ENCODE data around the gene DLGAP1. TPM values are rescaled to one million over a fixed set of nuclear protein-coding genes. Genes with fewer than 3 reads are reported as not detected.

Gene DLGAP1
- total RNA-seq, 1 donor from 2014 or later: 0.05 TPM

DNA sequence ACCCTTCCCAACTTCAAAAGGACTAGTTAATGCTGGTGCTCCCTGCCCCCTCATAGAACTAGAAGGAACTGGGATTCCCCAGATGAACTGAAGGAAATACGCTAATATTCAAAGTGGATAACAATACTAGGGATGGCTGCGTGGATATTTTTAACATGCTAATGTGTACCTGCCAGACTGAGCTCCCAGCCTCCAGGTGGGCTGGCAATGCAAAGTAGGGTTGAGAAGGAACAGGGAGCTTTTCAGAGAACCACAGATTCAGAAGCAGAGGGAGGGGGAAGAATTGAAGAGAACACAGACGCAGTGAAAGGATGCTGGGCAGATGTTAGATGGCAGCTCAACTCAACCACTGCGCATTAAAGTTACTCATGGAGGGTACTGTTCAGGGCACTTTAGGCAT is 650.8 kb downstream of the DLGAP1 start:
- TF ChIP-seq, protein P1, sequence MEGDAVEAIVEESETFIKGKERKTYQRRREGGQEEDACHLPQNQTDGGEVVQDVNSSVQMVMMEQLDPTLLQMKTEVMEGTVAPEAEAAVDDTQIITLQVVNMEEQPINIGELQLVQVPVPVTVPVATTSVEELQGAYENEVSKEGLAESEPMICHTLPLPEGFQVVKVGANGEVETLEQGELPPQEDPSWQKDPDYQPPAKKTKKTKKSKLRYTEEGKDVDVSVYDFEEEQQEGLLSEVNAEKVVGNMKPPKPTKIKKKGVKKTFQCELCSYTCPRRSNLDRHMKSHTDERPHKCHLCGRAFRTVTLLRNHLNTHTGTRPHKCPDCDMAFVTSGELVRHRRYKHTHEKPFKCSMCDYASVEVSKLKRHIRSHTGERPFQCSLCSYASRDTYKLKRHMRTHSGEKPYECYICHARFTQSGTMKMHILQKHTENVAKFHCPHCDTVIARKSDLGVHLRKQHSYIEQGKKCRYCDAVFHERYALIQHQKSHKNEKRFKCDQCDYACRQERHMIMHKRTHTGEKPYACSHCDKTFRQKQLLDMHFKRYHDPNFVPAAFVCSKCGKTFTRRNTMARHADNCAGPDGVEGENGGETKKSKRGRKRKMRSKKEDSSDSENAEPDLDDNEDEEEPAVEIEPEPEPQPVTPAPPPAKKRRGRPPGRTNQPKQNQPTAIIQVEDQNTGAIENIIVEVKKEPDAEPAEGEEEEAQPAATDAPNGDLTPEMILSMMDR (IDR thresholded peaks at IDR 0.05; ENCODE audit: borderline replicate concordance): no peak
- Histone ChIP-seq H3K36me3 (no peaks in the 10 kb centered on the region), H3K4me3 (no peak overlapping the region), H3K27ac (replicated peaks) (no peak overlapping the region), H3K9me3 (replicated peaks) (no peaks in the 10 kb centered on the region), H3K27me3 (ENCODE audit: low read depth) (peaks cover 9% of the 10 kb centered on the region), H3K4me1 (no peaks in the 10 kb centered on the region)
- DNase-seq: no peak
- intact Hi-C loops (cut with micrococcal nuclease): no loop called here

DNA sequence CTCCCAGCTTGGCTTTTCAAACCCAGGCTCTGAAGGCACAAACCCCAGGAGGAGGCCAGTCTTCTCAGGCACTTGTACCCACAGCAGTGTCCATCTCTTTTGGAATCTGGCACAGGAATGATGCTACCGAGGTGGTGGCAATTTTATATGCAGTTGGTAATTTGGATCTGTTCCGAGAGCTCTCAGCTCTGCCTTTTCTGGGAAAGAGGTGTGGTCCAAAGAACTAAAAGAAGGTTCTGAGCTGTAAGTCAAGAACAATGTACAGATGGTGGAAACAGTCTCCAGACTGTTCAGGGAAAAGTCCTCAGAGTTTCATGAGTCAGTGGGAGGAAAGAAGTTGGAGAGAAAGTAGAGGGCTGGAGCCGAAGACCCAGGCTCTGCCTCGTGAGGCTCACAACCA is 651.8 kb downstream of the DLGAP1 start:
- no peak overlapping the region for H3K4me3 ChIP-seq
- H3K27ac ChIP-seq (replicated peaks): no peak overlapping the region
- intact Hi-C loops (cut with micrococcal nuclease): no loop called here
- no peaks in the 10 kb centered on the region for H3K9me3 ChIP-seq (replicated peaks)
- H3K27me3 ChIP-seq (ENCODE audit: low read depth): peaks cover 9% of the 10 kb centered on the region
- no peaks in the 10 kb centered on the region for H3K36me3 ChIP-seq
- TF ChIP-seq, protein P1 (IDR thresholded peaks at IDR 0.05; ENCODE audit: borderline replicate concordance): no peak
- DNase-seq: no peak
- no peaks in the 10 kb centered on the region for H3K4me1 ChIP-seq

DNA sequence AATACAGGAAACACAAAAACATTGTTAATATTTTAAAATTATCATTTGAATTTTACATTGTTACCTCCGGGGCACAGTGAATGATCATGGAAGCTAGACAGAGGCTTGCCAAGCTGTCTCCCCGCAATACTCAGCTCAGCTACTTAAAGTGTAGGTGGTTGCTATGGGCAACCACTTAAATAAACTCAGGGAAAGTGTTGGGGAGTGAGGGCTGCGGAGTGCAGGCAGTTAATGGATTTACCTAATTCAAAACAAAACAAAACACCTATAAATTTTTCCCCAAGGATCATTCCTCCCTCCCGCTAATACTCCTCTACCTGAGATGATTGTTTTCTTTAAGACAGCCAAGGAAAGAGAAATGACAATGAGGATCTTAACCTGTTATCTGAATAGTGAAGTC is 655.6 kb downstream of the DLGAP1 start:
- Histone ChIP-seq H3K9me3 (replicated peaks) (no peaks in the 10 kb centered on the region), H3K27ac (replicated peaks) (no peak overlapping the region), H3K27me3 (ENCODE audit: low read depth) (peaks cover 9% of the 10 kb centered on the region), H3K4me1 (no peaks in the 10 kb centered on the region), H3K4me3 (no peak overlapping the region), H3K36me3 (no peaks in the 10 kb centered on the region)
- TF ChIP-seq, protein P1 (IDR thresholded peaks at IDR 0.05; ENCODE audit: borderline replicate concordance): no peak
- DNase-seq: no peak
- intact Hi-C loops (cut with micrococcal nuclease): no loop called here

DNA sequence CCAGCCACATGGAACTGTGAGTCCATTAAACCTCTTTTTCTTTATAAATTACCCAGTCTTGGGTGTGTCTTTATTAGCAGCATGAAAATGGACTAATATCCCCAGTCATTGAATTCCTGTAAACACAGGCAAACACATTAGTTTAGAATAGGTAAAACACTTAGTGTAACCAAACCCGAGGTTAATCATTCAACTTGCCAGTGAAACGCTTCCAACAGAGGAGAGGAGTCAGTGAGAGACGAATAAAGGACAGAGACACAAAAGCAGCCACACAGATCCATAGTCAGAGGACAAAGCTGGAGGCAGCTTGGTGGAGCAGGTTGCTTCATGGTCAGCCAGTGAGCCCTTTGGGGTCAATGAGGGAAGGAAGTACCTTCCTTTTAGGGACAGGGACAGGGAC is 657.1 kb downstream of the DLGAP1 start:
- H3K27ac ChIP-seq (replicated peaks): no peak overlapping the region
- H3K4me1 ChIP-seq: no peaks in the 10 kb centered on the region
- no peaks in the 10 kb centered on the region for H3K27me3 ChIP-seq (ENCODE audit: low read depth)
- H3K36me3 ChIP-seq: no peaks in the 10 kb centered on the region
- H3K4me3 ChIP-seq: no peak overlapping the region
- TF ChIP-seq, protein P1 (IDR thresholded peaks at IDR 0.05; ENCODE audit: borderline replicate concordance): no peak
- H3K9me3 ChIP-seq (replicated peaks): no peaks in the 10 kb centered on the region
- DNase-seq: no peak
- intact Hi-C loops (cut with micrococcal nuclease): no loop called here

DNA sequence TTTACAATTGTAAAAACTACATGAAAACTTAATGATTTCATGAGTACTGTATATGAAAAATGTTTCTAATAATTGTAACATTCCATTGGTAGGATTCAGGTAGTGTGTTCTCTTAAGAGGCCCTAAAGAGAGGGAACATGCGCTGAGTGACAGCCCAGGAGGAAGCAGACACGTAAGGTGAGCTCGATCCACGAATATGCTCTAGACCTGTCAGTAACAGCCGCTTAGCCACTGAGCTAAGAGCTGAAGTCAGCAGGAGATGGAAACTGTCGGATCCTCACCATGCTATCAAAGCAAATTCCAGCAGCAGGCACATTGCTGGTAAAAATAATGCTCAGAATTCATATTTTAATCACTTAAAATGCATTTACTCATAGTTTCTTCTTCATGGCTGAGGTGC is 658.7 kb downstream of the DLGAP1 start:
- no peak overlapping the region for H3K4me3 ChIP-seq
- H3K4me1 ChIP-seq: no peaks in the 10 kb centered on the region
- H3K9me3 ChIP-seq (replicated peaks): no peaks in the 10 kb centered on the region
- no peak for DNase-seq
- no peak overlapping the region for H3K27ac ChIP-seq (replicated peaks)
- no peaks in the 10 kb centered on the region for H3K36me3 ChIP-seq
- TF ChIP-seq, protein P1 (IDR thresholded peaks at IDR 0.05; ENCODE audit: borderline replicate concordance): no peak
- no peaks in the 10 kb centered on the region for H3K27me3 ChIP-seq (ENCODE audit: low read depth)
- intact Hi-C loops (cut with micrococcal nuclease): no loop called here
